Endothelial cell of umbilical vein (primary cell): ENCODE measurements around the gene PROK1. TPM values are rescaled to one million over a fixed set of nuclear protein-coding genes. Genes with fewer than 3 reads are reported as not detected.

Source experiments
- BruUV-seq: library from RNA; stranded (reverse); fragments of 400-500 nt; replicated peaks from 2 replicates; lab custom pipeline; 2021; lab: Mats Ljungman, UMichigan
- CTCF ChIA-PET: fragments of 300-600, 350-600 bp; sonication (Branson Sonifier 250); formaldehyde crosslinking; loops from one replicate; lab custom pipeline; 2021; ENCODE audit warnings: antibody characterized with exemption, inconsistent platforms; lab: Charles Lee
- POLR2A ChIA-PET: fragments of 300-600, 350-600 bp; sonication (Branson Sonifier 250); formaldehyde crosslinking; loops from one replicate; lab custom pipeline; 2021; ENCODE audit warnings: antibody characterized with exemption, inconsistent platforms; lab: Charles Lee
- DNase-seq: peaks from one replicate; pipeline ENCODE4 v3.0.0-alpha.2; 2011; ENCODE audit warnings: low read depth, low spot score
- FAIRE-seq: peaks from 2 replicates; lab custom pipeline; 2011; peaks lifted over from hg19 to GRCh38; lab: Jason Lieb, UNC
- H2AFZ ChIP-seq: 2 replicates; pipeline ENCODE4 v1.6.0; 2012; ENCODE audit warnings: low read depth, low read length, control low read depth, inconsistent platforms
- H3K27ac ChIP-seq: 2 replicates; pipeline ENCODE4 v1.5.1; 2011; ENCODE audit warnings: low read depth, mild to moderate bottlenecking, control low read depth, low read length, moderate library complexity; ENCODE audit not compliant: insufficient read depth
- H3K27me3 ChIP-seq, 2 experiments: 2 replicates each; pipeline versions ENCODE4 v1.6.0 to v1.6.1; 2011; ENCODE audit warnings: low read length in 2 of 2, mixed read lengths in 1 of 2; ENCODE audit not compliant: control insufficient read depth in 2 of 2, insufficient read depth in 2 of 2
- H3K36me3 ChIP-seq, 2 experiments: 2 replicates in 1 of 2; 3 replicates in 1 of 2; pipeline ENCODE4 v1.5.1; 2011; ENCODE audit warnings: low read length in 2 of 2, mild to moderate bottlenecking in 1 of 2, moderate library complexity in 1 of 2; ENCODE audit not compliant: control insufficient read depth in 2 of 2, insufficient read depth in 2 of 2; ENCODE audit errors: extremely low read depth in 1 of 2
- H3K4me1 ChIP-seq: 3 replicates; pipeline ENCODE4 v1.5.1; 2011; ENCODE audit warnings: mild to moderate bottlenecking, low read length; ENCODE audit not compliant: control insufficient read depth, insufficient read depth; ENCODE audit errors: extremely low read depth
- H3K4me2 ChIP-seq: 2 replicates; pipeline ENCODE4 v1.6.1; 2011; ENCODE audit warnings: low read length, control low read depth, mixed read lengths; ENCODE audit not compliant: insufficient read depth
- H3K4me3 ChIP-seq, 3 experiments: fragments of 200-600 bp in 1 of 3; sonication (generic), shearing (Covaris generic) in 1 of 3; replicated peaks in 1 of 3; 2 replicates each; pipeline ENCODE4 v1.5.1; 2011 to 2016; ENCODE audit warnings: control low read depth in 3 of 3, low read length in 3 of 3, mild to moderate bottlenecking in 2 of 3, inconsistent platforms in 1 of 3, low read depth in 1 of 3, moderate library complexity in 1 of 3; ENCODE audit not compliant: insufficient read depth in 1 of 3
- H3K79me2 ChIP-seq: 2 replicates; pipeline ENCODE4 v1.6.0; 2012; ENCODE audit warnings: low read length, inconsistent platforms; ENCODE audit not compliant: control insufficient read depth, insufficient read depth
- H3K9ac ChIP-seq: replicated peaks from 2 replicates; pipeline ENCODE3; 2011; ENCODE audit warnings: low read length, control low read depth; ENCODE audit not compliant: insufficient read depth; ENCODE audit errors: extremely low read depth
- H3K9me1 ChIP-seq: replicated peaks from 3 replicates; pipeline ENCODE4 v1.6.0; 2011; ENCODE audit warnings: mild to moderate bottlenecking, low read length; ENCODE audit not compliant: control insufficient read depth, insufficient read depth; ENCODE audit errors: extremely low read depth
- H3K9me3 ChIP-seq: replicated peaks from 2 replicates; pipeline ENCODE4 v1.5.1; 2012; ENCODE audit warnings: low read length, inconsistent platforms; ENCODE audit not compliant: control insufficient read depth, insufficient read depth
- H4K20me1 ChIP-seq: replicated peaks from 2 replicates; pipeline ENCODE3; 2011; ENCODE audit warnings: mild to moderate bottlenecking, low read length; ENCODE audit not compliant: control insufficient read depth, insufficient read depth; ENCODE audit errors: extremely low read depth
- EZH2 ChIP-seq: IDR thresholded peaks from 2 replicates; pipeline ENCODE4 v1.6.1; 2012; ENCODE audit warnings: borderline replicate concordance, low read depth, mild to moderate bottlenecking, moderate library complexity, low read length, inconsistent platforms; ENCODE audit not compliant: severe bottlenecking
- FOS ChIP-seq: IDR thresholded peaks from 2 replicates; pipeline ENCODE4 v1.6.1; 2011; ENCODE audit warnings: mild to moderate bottlenecking, low read length, moderate library complexity, borderline replicate concordance; ENCODE audit not compliant: insufficient read depth
- GATA2 ChIP-seq: IDR thresholded peaks from 2 replicates; pipeline ENCODE4 v1.7.0; 2011; ENCODE audit warnings: low read depth, mild to moderate bottlenecking, moderate library complexity, mixed read lengths, low read length; ENCODE audit not compliant: insufficient read length, insufficient read depth
- JUN ChIP-seq: IDR thresholded peaks from 2 replicates; pipeline ENCODE4 v1.6.1; 2011; ENCODE audit warnings: borderline replicate concordance, low read depth; ENCODE audit not compliant: insufficient read length, insufficient read depth
- MAX ChIP-seq: IDR thresholded peaks from 2 replicates; pipeline ENCODE4 v1.6.1; 2011; ENCODE audit not compliant: insufficient read depth, insufficient read length
- MYC ChIP-seq: IDR thresholded peaks from one replicate; pipeline ENCODE4 v1.6.1; 2011; ENCODE audit warnings: mild to moderate bottlenecking, low read depth, low read length
- POLR2A ChIP-seq: IDR thresholded peaks from 2 replicates; pipeline ENCODE4 v1.6.1; 2012; ENCODE audit warnings: low read depth, mild to moderate bottlenecking, control low read depth, low read length
- POLR2AphosphoS5 ChIP-seq: IDR thresholded peaks from 2 replicates; pipeline ENCODE4 v1.6.1; 2012; ENCODE audit warnings: low read depth, mild to moderate bottlenecking, control low read depth, low read length, moderate library complexity; ENCODE audit not compliant: insufficient read depth
- dilution Hi-C: fragments of 300-500 bp; cut with MboI; formaldehyde crosslinking; loops from one replicate; pipeline ENCODE4 v1.15.0; 2019; ENCODE audit warnings: low sequenced_read_pairs; ENCODE audit not compliant: extremely low pct_ligation_motif_present
- intact Hi-C: fragments of 100-400 bp; cut with micrococcal nuclease; formaldehyde crosslinking; loops from one replicate; pipeline ENCODE4 v1.10.0; 2022
- polyA plus RNA-seq, 4 experiments: library from polyadenylated mRNA; depleted of rRNA in 3 of 4; stranded (reverse) in 3 of 4; unstranded in 1 of 4; fragments of >200 nt; gene quantifications; 2 replicates each; pipeline versions ENCODE4 v1.2.1 to v1.2.3, GENCODE V29; 2011 to 2012; ENCODE audit warnings: missing spikeins in 1 of 4
- total RNA-seq: library from RNA; stranded (reverse); gene quantifications from 2 replicates; pipeline ENCODE4 v1.2.3, GENCODE V29; 2021
- TF ChIP-seq, protein P1 (sequence below), 2 donors: IDR thresholded peaks; 1 replicate in 1 of 2; 2 replicates in 1 of 2; pipeline ENCODE4 v1.5.1; 2011; ENCODE audit warnings: low read length in 2 of 2, mild to moderate bottlenecking in 2 of 2, moderate library complexity in 2 of 2, control low read depth in 1 of 2, inconsistent platforms in 1 of 2, low read depth in 1 of 2; ENCODE audit not compliant: insufficient read depth in 1 of 2; ENCODE audit errors: extremely low read depth in 1 of 2

PROK1 gene
- total and polyA plus RNA-seq, 2 donors (not counting 3 experiments of a cell fraction or from before 2014, with no cell fraction given), result not detected

GRCh38 chr1:110480356-110481096 lies 29.6 kb downstream of the PROK1 start:
- no peaks in the 10 kb centered on the region for H3K9me3 ChIP-seq
- H3K79me2 ChIP-seq, result no peaks in the 10 kb centered on the region
- no peaks in the 10 kb centered on the region for H3K36me3 ChIP-seq
- BruUV-seq, result no TSS peak
- H3K27me3 ChIP-seq, result no peaks in the 10 kb centered on the region
- no peak overlapping the region for H3K4me2 ChIP-seq
- intact Hi-C loops, result no loop called here
- dilution Hi-C loops, result no loop called here
- H4K20me1 ChIP-seq, result no peaks in the 10 kb centered on the region
- no peak overlapping the region for H2AFZ ChIP-seq
- H3K9me1 ChIP-seq, result no peaks in the 10 kb centered on the region
- ChIA-PET POLR2A (no interaction called here), CTCF (interaction anchor here (1.0 to 4.7 kb wide), 4 partner anchors 15 to 20 kb away, joined by 3 to 68 read pairs (median 20); no protein-coding TSS in a partner anchor)
- peaks cover 13% of the 10 kb centered on the region for H3K4me1 ChIP-seq
- H3K9ac ChIP-seq, result no peak overlapping the region
- no peak overlapping the region for H3K27ac ChIP-seq
- FAIRE-seq (no peak), DNase-seq (no peak)
- no peak for TF ChIP-seq JUN
- no peak for TF ChIP-seq GATA2
- TF ChIP-seq FOS, result no peak
- TF ChIP-seq, protein P1, sequence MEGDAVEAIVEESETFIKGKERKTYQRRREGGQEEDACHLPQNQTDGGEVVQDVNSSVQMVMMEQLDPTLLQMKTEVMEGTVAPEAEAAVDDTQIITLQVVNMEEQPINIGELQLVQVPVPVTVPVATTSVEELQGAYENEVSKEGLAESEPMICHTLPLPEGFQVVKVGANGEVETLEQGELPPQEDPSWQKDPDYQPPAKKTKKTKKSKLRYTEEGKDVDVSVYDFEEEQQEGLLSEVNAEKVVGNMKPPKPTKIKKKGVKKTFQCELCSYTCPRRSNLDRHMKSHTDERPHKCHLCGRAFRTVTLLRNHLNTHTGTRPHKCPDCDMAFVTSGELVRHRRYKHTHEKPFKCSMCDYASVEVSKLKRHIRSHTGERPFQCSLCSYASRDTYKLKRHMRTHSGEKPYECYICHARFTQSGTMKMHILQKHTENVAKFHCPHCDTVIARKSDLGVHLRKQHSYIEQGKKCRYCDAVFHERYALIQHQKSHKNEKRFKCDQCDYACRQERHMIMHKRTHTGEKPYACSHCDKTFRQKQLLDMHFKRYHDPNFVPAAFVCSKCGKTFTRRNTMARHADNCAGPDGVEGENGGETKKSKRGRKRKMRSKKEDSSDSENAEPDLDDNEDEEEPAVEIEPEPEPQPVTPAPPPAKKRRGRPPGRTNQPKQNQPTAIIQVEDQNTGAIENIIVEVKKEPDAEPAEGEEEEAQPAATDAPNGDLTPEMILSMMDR (IDR thresholded peaks at IDR 0.05; ENCODE audit: extremely low read depth in 1 of 2, insufficient read depth in 1 of 2, low read depth in 1 of 2, low read length in 2 of 2), result no peak
- TF ChIP-seq MAX, result no peak
- TF ChIP-seq MYC, result no peak
- TF ChIP-seq EZH2, result no peak
- TF ChIP-seq POLR2A, result no peak
- no peak for TF ChIP-seq POLR2AphosphoS5
- H3K4me3 ChIP-seq, result no peak overlapping the region
